Osteocyte (in vitro differentiated cells): ENCODE data around the gene USP40. TPM values are rescaled to one million over a fixed set of nuclear protein-coding genes. Genes with fewer than 3 reads are reported as not detected.
"Not testable (repeated sequence)": the region's sequence is repeated elsewhere in the genome, so short reads cannot be mapped to it uniquely, and the experiment has no call there.

Experiments used
- DNase-seq: peaks from one replicate; pipeline ENCODE4 v3.0.0; 2021; ENCODE audit warnings: mixed read lengths; ENCODE audit not compliant: unreplicated experiment; ENCODE audit errors: extremely low spot score
- H3K27ac Mint-ChIP-seq: one replicate; pipeline ENCODE4 v1.8.0; 2021; ENCODE audit warnings: mild to moderate bottlenecking, mixed read lengths; ENCODE audit not compliant: unreplicated experiment
- H3K27me3 Mint-ChIP-seq: one replicate; pipeline ENCODE4 v1.8.0; 2021; ENCODE audit warnings: mixed read lengths; ENCODE audit not compliant: unreplicated experiment
- H3K36me3 Mint-ChIP-seq: one replicate; pipeline ENCODE4 v1.8.0; 2021; ENCODE audit warnings: mixed read lengths; ENCODE audit not compliant: unreplicated experiment
- H3K4me1 Mint-ChIP-seq: one replicate; pipeline ENCODE4 v1.8.0; 2021; ENCODE audit warnings: mixed read lengths; ENCODE audit not compliant: unreplicated experiment
- H3K4me3 Mint-ChIP-seq: one replicate; pipeline ENCODE4 v1.8.0; 2021; ENCODE audit warnings: mild to moderate bottlenecking, moderate library complexity, mixed read lengths; ENCODE audit not compliant: unreplicated experiment
- H3K9me3 Mint-ChIP-seq: one replicate; pipeline ENCODE4 v1.8.0; 2021; ENCODE audit warnings: mixed read lengths; ENCODE audit not compliant: unreplicated experiment
- CTCF ChIP-seq: fragments of 200-600 bp; sonication (generic); IDR thresholded peaks from 2 replicates; pipeline ENCODE4 v1.5.0; 2021; ENCODE audit warnings: antibody characterized with exemption, mild to moderate bottlenecking, moderate library complexity
- total RNA-seq: library from RNA; stranded (reverse); gene quantifications from 2 replicates; pipeline ENCODE4 v1.2.1, GENCODE V29; 2021

Gene USP40
- total RNA-seq, 1 donor from 2014 or later: 36.4 TPM

DNA sequence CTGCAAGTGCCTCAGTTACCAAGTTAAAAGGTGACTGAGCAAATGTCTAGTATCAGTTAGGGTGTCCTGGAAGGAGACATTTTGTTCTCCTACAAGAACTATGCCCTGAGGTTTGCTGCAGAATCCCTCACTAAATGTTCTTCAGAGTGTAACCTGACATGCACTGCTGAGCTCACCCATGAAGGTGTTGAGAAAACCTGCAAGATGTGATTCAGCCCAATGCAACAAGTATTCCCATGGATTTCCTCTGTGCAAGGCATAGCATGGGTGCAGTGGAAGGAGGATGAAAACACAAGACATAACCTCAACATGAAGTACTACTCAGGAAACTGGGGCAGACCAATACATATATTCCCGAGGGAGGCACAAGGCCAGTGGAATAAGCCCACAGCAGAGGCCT lies 35.5 kb upstream of the USP40 start:
- Mint-ChIP-seq H3K4me1 (no peaks in the 10 kb centered on the region), H3K36me3 (no peaks in the 10 kb centered on the region), H3K27me3 (peaks cover 46% of the 10 kb centered on the region), H3K4me3 (no peak overlapping the region), H3K9me3 (peaks cover 3% of the 10 kb centered on the region), H3K27ac (no peak overlapping the region)
- no peak for DNase-seq
- TF ChIP-seq CTCF: no peak

- H3K4me1 Mint-ChIP-seq: no peaks in the 10 kb centered on the region
- no peak overlapping the region for H3K27ac Mint-ChIP-seq
- no peaks in the 10 kb centered on the region for H3K9me3 Mint-ChIP-seq
- no peak for TF ChIP-seq CTCF
- H3K4me3 Mint-ChIP-seq: no peak overlapping the region
- DNase-seq: no peak
- H3K27me3 Mint-ChIP-seq: peaks cover 49% of the 10 kb centered on the region
- no peaks in the 10 kb centered on the region for H3K36me3 Mint-ChIP-seq
These were observed 33.8 kb upstream of the USP40 start for GRCh38 chr2:233600386-233600785.

GRCh38 chr2:233598952-233599351 lies 32.4 kb upstream of the USP40 start:
- Mint-ChIP-seq H3K9me3 (no peaks in the 10 kb centered on the region), H3K27ac (no peak overlapping the region), H3K4me1 (no peaks in the 10 kb centered on the region), H3K27me3 (peaks cover 45% of the 10 kb centered on the region), H3K36me3 (no peaks in the 10 kb centered on the region), H3K4me3 (no peak overlapping the region)
- TF ChIP-seq CTCF: no peak
- DNase-seq: no peak

GRCh38 chr2:233597522-233597921 lies 30.9 kb upstream of the USP40 start:
- DNase-seq: no peak
- H3K4me1 Mint-ChIP-seq: no peaks in the 10 kb centered on the region
- no peak overlapping the region for H3K27ac Mint-ChIP-seq
- TF ChIP-seq CTCF: no peak
- no peak overlapping the region for H3K4me3 Mint-ChIP-seq
- no peaks in the 10 kb centered on the region for H3K9me3 Mint-ChIP-seq
- H3K27me3 Mint-ChIP-seq: peaks cover 41% of the 10 kb centered on the region
- no peaks in the 10 kb centered on the region for H3K36me3 Mint-ChIP-seq

DNA sequence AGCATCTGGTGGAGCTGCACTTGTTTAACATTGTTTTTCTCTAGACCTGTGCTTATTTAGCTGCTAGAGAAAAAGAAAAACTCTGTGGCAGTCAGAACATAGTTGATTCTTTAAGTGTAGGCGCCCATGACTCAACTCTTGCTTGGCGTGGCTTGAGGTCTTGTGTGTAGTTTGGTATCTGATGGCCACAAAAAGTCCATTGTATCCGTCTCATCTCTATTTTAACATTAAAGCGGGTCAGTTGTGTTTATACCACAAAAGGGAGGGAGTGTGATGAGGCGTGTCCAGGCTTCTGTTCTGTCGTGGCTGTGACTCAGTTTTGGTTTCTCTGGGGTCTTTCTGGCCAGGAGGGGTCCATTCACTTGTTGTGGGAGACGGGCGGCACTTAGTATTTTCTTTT lies 26.6 kb upstream of the USP40 start:
- no peak for TF ChIP-seq CTCF
- H3K27me3 Mint-ChIP-seq: peaks cover 15% of the 10 kb centered on the region
- no peak overlapping the region for H3K4me3 Mint-ChIP-seq
- no peaks in the 10 kb centered on the region for H3K36me3 Mint-ChIP-seq
- DNase-seq: no peak
- H3K9me3 Mint-ChIP-seq: no peaks in the 10 kb centered on the region
- no peaks in the 10 kb centered on the region for H3K4me1 Mint-ChIP-seq
- no peak overlapping the region for H3K27ac Mint-ChIP-seq

DNA sequence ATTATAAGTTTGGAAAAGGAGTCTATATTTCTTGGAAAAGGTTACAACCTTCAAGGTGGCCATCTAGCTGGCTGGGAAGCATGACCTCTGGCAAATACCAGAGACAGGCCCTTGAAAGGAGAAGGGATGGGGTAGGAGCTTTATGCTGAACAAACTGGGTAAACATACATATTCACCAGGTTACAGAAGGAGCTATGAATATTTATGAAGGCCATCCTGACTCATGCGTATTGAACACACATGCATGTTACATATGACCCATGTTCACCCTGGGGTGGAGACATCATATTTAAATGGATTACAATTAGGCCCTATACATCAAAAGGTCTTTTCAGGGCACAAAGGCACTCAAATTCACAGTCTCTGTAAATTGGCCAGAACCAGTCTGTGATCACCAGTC lies 26.1 kb upstream of the USP40 start:
- H3K27me3 Mint-ChIP-seq: peaks cover 17% of the 10 kb centered on the region
- not testable (repeated sequence) for H3K4me3 Mint-ChIP-seq, DNase-seq, H3K27ac Mint-ChIP-seq, H3K4me1 Mint-ChIP-seq, H3K36me3 Mint-ChIP-seq, H3K9me3 Mint-ChIP-seq
